ENCODE data around the gene RPL36.
"Not testable (repeated sequence)": the region's sequence is repeated elsewhere in the genome, so short reads cannot be mapped to it uniquely, and the experiment has no call there.

Gene RPL36

GRCh38 chr19:5691822-5692722, 2.0 kb downstream of the RPL36 start:
- no peak for DNase-seq

DNA sequence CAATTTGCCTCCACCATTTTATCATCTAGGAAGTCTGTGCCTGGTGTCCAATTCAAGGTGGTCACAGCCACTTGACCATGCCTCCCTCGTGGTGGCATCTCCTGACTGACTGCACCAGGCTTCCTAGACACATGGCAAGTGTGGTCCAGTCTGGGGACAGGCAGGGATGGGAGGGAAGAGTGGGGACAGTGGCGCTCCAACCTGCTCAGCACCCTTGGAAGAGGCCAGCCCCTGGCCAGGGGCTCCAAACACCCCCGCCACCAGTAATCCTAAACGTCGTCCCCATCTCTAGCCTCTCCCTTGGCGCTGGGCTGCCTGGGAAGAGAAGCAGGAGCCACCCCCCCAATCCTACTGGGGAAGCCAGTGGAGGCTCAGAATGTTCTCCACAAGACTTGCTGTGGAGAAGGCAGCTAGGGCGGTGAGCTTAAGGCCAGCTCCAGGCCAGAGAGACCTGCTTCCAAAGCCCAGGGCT, 2.7 kb downstream of the RPL36 start:
- DNase-seq: no peak

DNA sequence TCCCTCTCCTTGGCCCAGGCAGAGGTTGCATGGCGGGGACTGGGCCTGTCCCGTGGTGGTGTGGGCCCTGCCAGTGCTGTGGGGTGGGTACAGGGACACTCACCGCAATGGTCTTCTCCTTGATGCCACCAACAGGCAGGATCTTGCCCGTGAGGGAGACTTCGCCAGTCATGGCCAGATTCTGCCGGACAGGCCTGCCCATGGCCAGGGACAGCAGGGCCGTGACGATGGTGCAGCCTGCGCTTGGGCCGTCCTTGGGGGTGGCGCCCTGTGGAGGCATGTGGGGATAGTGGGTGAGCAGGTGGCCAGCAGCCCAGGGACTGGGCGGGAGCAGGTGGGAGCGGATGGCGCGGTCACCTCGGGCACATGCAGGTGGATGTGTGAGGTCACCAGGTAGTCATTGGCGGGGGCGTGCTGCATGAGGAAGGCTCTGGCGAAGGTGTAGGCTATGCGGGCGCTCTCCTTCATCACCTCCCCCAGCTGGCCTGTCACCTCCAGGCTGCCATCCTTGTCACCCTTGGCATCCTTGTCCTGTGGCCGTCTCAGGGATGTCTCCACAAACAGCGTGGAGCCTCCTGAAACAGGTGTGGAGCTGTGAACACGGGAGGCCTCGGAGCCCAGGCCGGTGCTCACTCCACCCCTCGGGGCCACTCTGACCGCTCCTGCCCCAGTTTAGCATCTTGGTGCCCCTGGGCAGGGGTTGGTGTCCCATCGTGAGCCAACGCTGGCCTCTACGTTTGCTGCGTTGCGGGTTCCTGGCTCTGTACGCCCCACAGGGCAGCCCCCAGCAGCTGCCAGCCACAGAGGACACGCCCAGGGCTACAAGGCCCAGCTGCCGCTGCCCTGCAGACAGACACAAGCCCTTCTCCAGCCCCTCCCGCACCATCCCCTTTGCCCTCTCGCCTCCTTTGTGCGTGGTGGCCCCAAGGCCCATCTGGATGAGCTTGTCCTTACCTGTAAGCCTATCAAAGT, 3.4 kb downstream of the RPL36 start:
- no peak for DNase-seq

- DNase-seq: no peak
These were observed 4.3 kb downstream of the RPL36 start for GRCh38 chr19:5694167-5694955.

GRCh38 chr19:5694956-5695648, 5.0 kb downstream of the RPL36 start:
- no peak for DNase-seq

- DNase-seq: no peak
These were observed 5.6 kb downstream of the RPL36 start for GRCh38 chr19:5695649-5696195.

GRCh38 chr19:5696196-5697021, 6.3 kb downstream of the RPL36 start:
- no peak for DNase-seq

DNA sequence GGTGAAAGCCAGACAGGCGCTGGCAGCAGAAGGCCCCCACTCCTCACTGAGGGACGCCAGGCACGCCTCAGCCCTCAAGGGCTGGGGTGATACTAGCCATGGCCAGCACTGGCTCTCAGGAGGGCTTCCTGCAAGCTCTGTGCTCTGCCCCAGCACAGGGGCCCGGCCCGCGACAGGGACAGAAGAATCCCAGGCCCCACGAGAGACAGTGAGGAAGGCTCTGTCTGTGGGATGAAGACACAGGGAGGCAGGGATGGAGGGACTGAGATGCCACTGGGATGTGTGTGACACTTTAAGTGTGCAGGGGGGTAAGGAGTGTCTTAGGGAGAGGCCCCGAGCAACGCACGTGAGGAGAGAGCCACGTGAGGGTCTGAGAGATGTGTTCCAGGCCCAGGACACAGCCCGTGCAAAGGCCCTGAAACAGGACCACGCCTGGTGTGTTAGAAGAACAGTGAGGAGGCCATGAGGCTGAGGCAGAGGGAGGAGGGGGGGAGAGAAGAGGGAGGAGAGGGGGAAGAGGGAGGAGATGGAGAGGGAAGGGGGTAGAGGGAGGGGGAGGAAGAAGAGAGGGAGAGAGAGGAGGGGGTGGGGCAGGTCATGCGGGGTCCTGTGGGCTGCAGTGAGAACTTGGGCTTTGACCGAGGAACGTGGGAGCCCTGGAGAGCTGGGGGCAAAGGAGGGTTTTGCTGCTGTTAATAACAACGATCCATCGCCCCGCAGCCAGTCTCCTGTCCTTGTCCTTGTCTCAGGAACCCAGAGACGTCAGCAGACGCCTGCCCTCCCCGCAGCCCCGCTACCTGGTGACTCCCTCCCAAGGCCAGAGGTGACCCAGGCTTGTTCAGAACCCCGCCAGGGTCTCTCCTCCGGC, 7.2 kb downstream of the RPL36 start:
- no peak for DNase-seq

- DNase-seq: no peak
These were observed 8.0 kb downstream of the RPL36 start for GRCh38 chr19:5697890-5698634.

DNA sequence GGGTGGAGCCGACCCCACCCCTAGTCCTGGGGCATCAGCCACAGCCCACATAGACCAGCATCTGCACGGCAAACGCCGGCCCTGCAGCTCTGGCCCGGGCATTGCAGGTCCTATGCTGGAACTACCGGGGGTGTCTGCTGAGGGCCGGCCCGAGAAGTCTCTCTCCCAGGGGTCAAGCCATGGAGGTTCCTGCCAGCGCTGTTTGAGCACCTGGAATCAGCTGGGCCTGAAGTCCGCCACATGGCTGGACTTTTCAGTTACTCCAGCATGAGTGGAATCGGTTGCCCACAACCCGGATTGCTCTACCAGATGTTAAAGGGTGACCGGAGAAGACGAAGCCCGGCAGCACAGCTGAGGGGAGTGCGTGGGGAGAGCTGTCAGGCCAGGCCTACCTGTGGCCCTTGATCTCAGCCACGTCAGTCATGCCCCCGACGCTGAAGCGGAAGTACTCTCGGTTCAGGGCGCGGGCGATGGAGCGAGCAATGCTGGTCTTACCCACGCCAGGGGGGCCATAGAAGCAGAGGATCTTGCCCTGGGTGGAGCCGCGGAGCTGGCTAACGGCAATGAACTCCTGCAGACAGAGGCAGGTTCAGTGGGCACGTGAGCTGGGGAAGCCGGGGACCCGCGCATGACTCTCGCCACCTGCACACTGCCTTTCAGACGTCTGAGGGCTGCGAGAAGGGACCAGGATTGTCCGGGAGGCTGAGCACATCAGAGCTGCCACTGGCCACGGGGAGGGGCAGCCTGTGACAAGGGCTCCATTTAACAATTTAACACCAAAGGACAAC, 8.7 kb downstream of the RPL36 start:
- no peak for DNase-seq

DNA sequence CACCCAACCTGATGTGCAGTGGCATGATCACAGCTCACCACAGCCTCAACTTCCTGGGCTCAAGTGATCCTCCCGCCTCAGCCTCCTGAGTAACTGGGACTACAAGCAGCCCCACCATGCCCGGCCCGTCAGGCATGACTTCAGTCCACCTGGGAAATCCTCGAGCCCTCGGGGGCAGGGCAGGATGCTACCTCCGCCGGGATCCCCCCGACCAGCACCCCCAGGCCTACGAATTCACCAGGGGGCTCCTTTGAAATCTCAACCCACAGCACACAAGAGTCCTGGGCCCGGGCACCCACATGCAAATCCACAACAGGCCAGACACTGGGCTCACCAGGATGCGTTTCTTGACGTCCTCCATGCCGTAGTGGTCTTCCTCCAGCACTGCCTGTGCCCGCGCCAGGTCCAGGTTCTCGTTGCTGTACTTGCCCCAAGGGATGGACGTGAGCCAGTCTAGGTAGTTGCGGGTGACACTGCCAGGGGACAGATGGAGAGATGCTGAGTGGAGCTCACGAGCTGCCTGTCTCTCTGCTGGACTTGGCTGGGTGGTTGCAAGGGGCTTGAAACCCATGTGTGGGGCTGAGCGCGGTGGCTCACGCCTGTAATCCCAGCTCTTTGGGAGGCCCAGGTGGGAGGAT, 10.5 kb downstream of the RPL36 start:
- DNase-seq: no peak

DNA sequence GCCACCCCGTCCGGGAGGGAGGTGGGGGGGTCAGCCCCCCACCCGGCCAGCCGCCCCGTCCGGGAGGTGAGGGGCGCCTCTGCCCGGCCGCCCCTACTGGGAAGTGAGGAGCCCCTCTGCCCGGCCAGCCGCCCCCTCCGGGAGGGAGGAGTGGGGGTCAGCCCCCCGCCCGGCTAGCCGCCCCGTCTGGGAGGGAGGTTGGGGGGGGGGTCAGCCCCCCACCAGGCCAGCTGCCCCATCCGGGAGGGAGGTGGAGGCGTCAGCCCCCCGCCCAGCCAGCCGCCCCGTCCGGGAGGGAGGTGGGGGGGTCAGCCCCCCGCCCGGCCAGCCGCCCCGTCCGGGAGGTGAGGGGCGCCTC, 11.9 kb downstream of the RPL36 start:
- not testable (repeated sequence) for DNase-seq

- no peak for DNase-seq
These were observed 14.0 kb downstream of the RPL36 start for GRCh38 chr19:5703819-5704818.

DNA sequence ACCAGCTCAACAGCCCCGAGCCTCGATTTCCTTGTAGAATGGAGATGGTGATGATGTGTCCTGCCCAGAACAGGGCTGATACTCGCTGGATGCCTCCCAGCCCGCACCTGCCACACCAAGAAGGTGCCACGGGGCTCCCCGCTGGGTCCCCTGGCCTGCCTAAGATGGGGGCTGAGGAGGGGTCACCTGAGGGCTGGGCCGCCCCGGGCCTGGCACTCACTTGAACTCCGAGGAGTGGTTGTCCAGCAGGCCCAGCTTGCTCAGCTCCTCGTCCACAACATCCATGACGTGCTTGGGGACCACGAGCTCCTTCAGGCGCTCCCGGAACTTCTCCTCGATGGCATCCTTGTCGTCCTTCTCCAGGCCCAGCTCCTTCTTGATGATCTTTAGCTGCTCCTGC, 15.5 kb downstream of the RPL36 start:
- DNase-seq: no peak

DNA sequence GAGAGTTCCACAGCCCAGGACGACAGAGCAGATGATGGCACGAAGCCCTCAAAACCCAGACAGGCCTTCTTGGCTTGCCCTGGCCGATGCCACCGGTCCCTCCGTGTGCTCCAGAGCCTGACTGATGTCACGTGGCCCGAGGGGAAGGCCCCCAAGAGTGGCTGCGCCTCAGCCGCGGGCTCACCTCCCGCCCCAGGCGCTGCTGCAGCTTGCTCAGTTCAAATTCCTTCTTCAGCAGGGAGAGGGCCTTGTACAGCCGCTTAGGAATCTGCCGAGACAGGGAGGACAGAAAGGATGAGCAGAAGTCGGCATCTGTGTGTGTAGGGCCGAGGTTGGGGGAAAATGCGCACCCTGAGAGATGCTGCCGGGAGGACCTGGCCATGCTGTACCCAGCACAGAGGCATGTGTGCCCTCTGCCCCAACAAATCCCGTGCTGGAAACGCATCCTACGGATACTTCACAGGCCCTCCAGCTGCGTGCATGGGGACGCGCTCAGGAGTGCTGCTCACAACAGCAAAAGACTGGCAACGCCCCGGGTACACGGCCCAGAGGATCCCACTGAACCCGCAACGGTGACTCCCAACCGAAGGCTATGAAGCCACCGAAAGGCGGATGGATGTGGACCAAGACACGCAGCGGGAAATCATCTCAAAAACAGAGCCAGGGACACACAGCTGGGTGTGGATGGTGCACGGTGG, 16.9 kb downstream of the RPL36 start:
- DNase-seq: no peak

All from inflammatory macrophage treated with lipopolysaccharide for 1 hour (primary cell).